ENCODE measurements around the gene MCTP1.

DNA sequence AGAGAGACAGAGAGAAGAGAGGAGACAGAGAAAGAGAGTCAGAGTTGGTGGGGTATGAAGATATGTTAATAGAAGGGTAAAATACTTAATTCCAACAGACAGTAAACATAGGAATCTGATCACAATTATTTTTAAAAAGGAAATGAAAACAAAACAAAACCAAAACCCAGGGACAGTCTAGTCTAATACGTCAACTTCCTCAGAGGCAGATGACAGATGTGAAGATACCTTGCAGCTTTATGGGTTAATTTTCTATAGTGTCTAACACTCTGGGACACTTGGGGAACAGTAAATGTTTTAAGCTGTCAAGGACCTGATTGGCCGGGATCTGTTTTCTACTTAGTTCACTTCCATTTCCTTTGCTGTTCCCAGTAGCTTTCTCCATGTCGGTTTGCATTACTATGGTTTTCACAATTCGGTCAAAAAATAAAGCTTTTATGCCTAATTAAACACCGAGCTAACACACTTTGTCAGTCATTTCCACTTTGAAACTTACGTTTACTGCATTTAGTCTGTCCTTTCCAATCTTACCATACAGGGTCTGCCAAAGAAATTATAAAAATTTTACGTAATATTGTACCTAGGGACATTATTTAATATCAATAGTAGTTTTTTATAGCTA is 216.5 kb downstream of the MCTP1 start:
- TF ChIP-seq, protein P1, sequence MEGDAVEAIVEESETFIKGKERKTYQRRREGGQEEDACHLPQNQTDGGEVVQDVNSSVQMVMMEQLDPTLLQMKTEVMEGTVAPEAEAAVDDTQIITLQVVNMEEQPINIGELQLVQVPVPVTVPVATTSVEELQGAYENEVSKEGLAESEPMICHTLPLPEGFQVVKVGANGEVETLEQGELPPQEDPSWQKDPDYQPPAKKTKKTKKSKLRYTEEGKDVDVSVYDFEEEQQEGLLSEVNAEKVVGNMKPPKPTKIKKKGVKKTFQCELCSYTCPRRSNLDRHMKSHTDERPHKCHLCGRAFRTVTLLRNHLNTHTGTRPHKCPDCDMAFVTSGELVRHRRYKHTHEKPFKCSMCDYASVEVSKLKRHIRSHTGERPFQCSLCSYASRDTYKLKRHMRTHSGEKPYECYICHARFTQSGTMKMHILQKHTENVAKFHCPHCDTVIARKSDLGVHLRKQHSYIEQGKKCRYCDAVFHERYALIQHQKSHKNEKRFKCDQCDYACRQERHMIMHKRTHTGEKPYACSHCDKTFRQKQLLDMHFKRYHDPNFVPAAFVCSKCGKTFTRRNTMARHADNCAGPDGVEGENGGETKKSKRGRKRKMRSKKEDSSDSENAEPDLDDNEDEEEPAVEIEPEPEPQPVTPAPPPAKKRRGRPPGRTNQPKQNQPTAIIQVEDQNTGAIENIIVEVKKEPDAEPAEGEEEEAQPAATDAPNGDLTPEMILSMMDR (conservative IDR thresholded peaks at IDR 0.05; ENCODE audit: low read depth, low read length) = no peak
- TF ChIP-seq EZH2 (IDR thresholded peaks at IDR 0.05; ENCODE audit: borderline replicate concordance, low read depth, low read length, poor library complexity, severe bottlenecking) = no peak
